ENCODE data around the gene AADACL2. TPM values are rescaled to one million over a fixed set of nuclear protein-coding genes. Genes with fewer than 3 reads are reported as not detected.
"Not testable (repeated sequence)": the region's sequence is repeated elsewhere in the genome, so short reads cannot be mapped to it uniquely, and the experiment has no call there.

AADACL2 gene
- total RNA-seq, 1 experiment from 2014 or later = not detected

DNA sequence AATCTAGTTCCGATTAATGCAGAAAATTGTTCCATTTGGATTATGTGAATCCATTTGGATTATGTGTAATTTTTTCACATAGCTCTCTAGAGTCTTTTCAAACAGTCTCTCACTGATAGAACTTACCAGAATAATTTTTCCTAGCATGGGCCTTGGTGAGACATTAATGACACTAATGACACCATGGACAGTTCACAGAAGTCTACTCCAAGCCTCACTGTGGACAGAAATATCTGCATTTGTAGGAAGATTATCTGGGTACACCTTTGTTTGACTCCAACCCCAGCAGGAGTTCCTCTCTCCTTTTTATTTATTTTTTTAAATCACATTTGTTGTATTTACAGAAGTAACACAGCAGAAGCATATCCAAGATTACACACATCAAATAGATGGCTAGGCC lies 27.9 kb downstream of the AADACL2 start:
- Histone ChIP-seq H3K23ac (ENCODE audit: insufficient read length, low read depth, low read length) (no peak overlapping the region), H4K8ac (replicated peaks; ENCODE audit: insufficient read length, low read depth, low read length) (no peak overlapping the region), H2BK5ac (ENCODE audit: insufficient read length, low read length) (no peak overlapping the region), H3K4ac (ENCODE audit: low read depth, low read length) (no peak overlapping the region), H3K4me1 (ENCODE audit: insufficient read depth, low read length) (no peaks in the 10 kb centered on the region), H3K79me1 (ENCODE audit: insufficient read depth, low read depth, low read length, poor library complexity, severe bottlenecking) (no peaks in the 10 kb centered on the region), H4K91ac (ENCODE audit: insufficient read length, low read depth, low read length) (no peak overlapping the region), H3T11ph (ENCODE audit: low read length) (no peak overlapping the region), H3K56ac (ENCODE audit: insufficient read length, low read depth, low read length) (no peak overlapping the region), H2BK12ac (ENCODE audit: insufficient read length, low read depth, low read length) (no peak overlapping the region), H2BK20ac (ENCODE audit: low read depth, low read length, poor library complexity, severe bottlenecking) (no peak overlapping the region), H3K79me2 (ENCODE audit: insufficient read depth, low read length) (no peaks in the 10 kb centered on the region), H3K9me3 (ENCODE audit: control insufficient read depth, low read depth, low read length) (no peaks in the 10 kb centered on the region), H3K27me3 (ENCODE audit: insufficient read depth, low read length) (no peaks in the 10 kb centered on the region), H2AFZ (ENCODE audit: low read length) (no peak overlapping the region), H4K5ac (ENCODE audit: insufficient read length, low read depth, low read length) (no peak overlapping the region), H3K14ac (ENCODE audit: insufficient read depth, low read length) (no peak overlapping the region), H3K18ac (ENCODE audit: insufficient read length, low read depth, low read length) (no peak overlapping the region), H2BK15ac (ENCODE audit: low read depth, low read length) (no peak overlapping the region), H3K27ac (ENCODE audit: insufficient read length, low read depth, low read length) (no peak overlapping the region), H3K23me2 (ENCODE audit: insufficient read length, low read depth, low read length, poor library complexity, severe bottlenecking) (no peaks in the 10 kb centered on the region), H4K20me1 (ENCODE audit: control insufficient read depth, insufficient read depth, insufficient read length) (no peaks in the 10 kb centered on the region), H2AK5ac (ENCODE audit: insufficient read length, low read length) (no peak overlapping the region), H2BK120ac (ENCODE audit: low read depth, low read length, poor library complexity, severe bottlenecking) (no peak overlapping the region), H3K4me2 (ENCODE audit: insufficient read depth, insufficient read length, low read length) (no peak overlapping the region), H3K9ac (ENCODE audit: extremely low read depth, insufficient read length, low read length) (no peak overlapping the region)
- Mint-ChIP-seq H3K4me1 (0 out of 4 replicates have a peak, but pooled peaks cover 0 to 3% of the 10 kb centered on the region in 2 experiments), H3K27ac (no peak overlapping the region), H3K27me3 (ENCODE audit: low read depth) (no peaks in the 10 kb centered on the region), H3K36me3 (ENCODE audit: insufficient read depth in 1 of 3, low read depth in 3 of 3) (no peaks in the 10 kb centered on the region), H3K9me3 (peaks cover 0 to 3% of the 10 kb centered on the region in 2 experiments; a peak in 2 of 5 replicates), H3K4me3 (no peak overlapping the region)
- DNase-seq = no peak
- no CpG with 5 or more reads among the region's 1 CpG for WGBS (ENCODE audit: extremely low coverage, insufficient read length, low lambda C conversion rate)
- no peak for TF ChIP-seq CTCF (conservative IDR thresholded peaks at IDR 0.05)

- H4K8ac ChIP-seq (replicated peaks; ENCODE audit: insufficient read length, low read depth, low read length); H2BK5ac ChIP-seq (ENCODE audit: insufficient read length, low read length); H3K27me3 Mint-ChIP-seq (ENCODE audit: low read depth); H3K79me1 ChIP-seq (ENCODE audit: insufficient read depth, low read depth, low read length, poor library complexity, severe bottlenecking); H3K18ac ChIP-seq (ENCODE audit: insufficient read length, low read depth, low read length); H3K79me2 ChIP-seq (ENCODE audit: insufficient read depth, low read length); H4K20me1 ChIP-seq (ENCODE audit: control insufficient read depth, insufficient read depth, insufficient read length); H3K4ac ChIP-seq (ENCODE audit: low read depth, low read length); H3K9ac ChIP-seq (ENCODE audit: extremely low read depth, insufficient read length, low read length); H3K4me1 Mint-ChIP-seq; H4K5ac ChIP-seq (ENCODE audit: insufficient read length, low read depth, low read length); H4K91ac ChIP-seq (ENCODE audit: insufficient read length, low read depth, low read length); DNase-seq; H3K4me3 Mint-ChIP-seq; H2BK15ac ChIP-seq (ENCODE audit: low read depth, low read length); H2BK120ac ChIP-seq (ENCODE audit: low read depth, low read length, poor library complexity, severe bottlenecking); H3K27ac ChIP-seq (ENCODE audit: insufficient read length, low read depth, low read length); H3T11ph ChIP-seq (ENCODE audit: low read length); H3K27me3 ChIP-seq (ENCODE audit: insufficient read depth, low read length); H3K23ac ChIP-seq (ENCODE audit: insufficient read length, low read depth, low read length); H3K4me1 ChIP-seq (ENCODE audit: insufficient read depth, low read length); H2BK20ac ChIP-seq (ENCODE audit: low read depth, low read length, poor library complexity, severe bottlenecking); H3K56ac ChIP-seq (ENCODE audit: insufficient read length, low read depth, low read length); H3K4me2 ChIP-seq (ENCODE audit: insufficient read depth, insufficient read length, low read length); H2BK12ac ChIP-seq (ENCODE audit: insufficient read length, low read depth, low read length); H3K36me3 Mint-ChIP-seq (ENCODE audit: insufficient read depth in 1 of 3, low read depth in 3 of 3); H2AFZ ChIP-seq (ENCODE audit: low read length); H3K9me3 ChIP-seq (ENCODE audit: control insufficient read depth, low read depth, low read length); H3K23me2 ChIP-seq (ENCODE audit: insufficient read length, low read depth, low read length, poor library complexity, severe bottlenecking); H3K27ac Mint-ChIP-seq; H3K9me3 Mint-ChIP-seq; H2AK5ac ChIP-seq (ENCODE audit: insufficient read length, low read length); H3K14ac ChIP-seq (ENCODE audit: insufficient read depth, low read length): not testable (repeated sequence)
- WGBS (ENCODE audit: extremely low coverage, insufficient read length, low lambda C conversion rate) = no CpG with 5 or more reads among the region's 1 CpG
Measured at GRCh38 chr3:151764699-151765098, 31.0 kb downstream of the AADACL2 start.
